HG03520 (cell line): ENCODE data around the gene CNN3.

Experiments
- ATAC-seq: cut with Tn5 transposase; IDR thresholded peaks from one replicate; pipeline ENCODE4 v1.9.1; 2021; ENCODE audit warnings: mild to moderate bottlenecking, moderate library complexity; ENCODE audit not compliant: unreplicated experiment

The CNN3 gene

GRCh38 chr1:94926915-94927404, at the start of gene CNN3:
TSS of gene CNN3 (minus strand) at chr1:94927110. CDS start at chr1:94926894, 216 bp downstream.
- ATAC-seq = peak; percentile 86

DNA sequence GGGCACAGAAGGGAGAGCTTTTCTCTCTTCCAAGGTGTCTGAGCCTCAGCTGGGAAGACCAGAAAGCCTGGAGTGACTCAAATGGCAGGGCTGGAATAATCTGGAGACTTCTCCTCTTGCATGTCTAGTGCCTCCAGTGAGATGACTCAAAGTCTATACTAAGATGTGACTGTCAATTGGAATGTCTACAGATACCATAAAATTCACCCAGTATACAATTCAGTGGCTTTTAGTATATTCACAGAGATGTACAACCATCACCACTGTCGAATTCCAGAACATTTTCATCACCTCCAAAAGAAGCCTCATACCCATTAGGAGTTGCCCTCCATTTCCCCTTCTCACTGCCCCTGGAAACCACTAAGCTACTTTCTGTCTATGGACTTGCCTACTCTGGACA, 47.9 kb upstream of the CNN3 start:
- ATAC-seq = no peak

GRCh38 chr1:94974241-94974640, 47.3 kb upstream of the CNN3 start:
- no peak for ATAC-seq

- no peak for ATAC-seq
Measured at GRCh38 chr1:94973309-94973922, 46.5 kb upstream of the CNN3 start.

- no peak for ATAC-seq
Measured at GRCh38 chr1:94971491-94971924, 44.6 kb upstream of the CNN3 start.

- ATAC-seq = no peak
Measured at GRCh38 chr1:94970783-94971182, 43.9 kb upstream of the CNN3 start.

DNA sequence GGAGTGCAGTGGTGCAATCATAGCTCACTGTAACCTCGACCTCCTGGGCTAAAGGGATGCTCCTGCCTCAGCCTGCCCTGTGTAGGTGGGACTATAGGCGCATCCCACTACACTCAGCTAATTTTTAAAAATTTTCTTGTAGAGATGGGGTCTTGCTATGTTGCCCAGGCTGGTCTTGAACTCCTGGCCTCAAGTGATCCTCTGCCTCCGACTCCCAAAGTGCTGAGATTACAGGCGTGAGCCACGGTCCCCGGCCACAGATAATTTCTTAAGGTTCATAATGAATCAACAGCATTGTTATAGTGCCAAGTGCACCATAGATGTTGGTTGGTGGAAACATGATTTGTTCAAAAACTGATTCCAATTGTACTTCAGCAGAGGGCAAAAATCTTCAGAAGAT, 42.2 kb upstream of the CNN3 start:
- ATAC-seq = no peak

DNA sequence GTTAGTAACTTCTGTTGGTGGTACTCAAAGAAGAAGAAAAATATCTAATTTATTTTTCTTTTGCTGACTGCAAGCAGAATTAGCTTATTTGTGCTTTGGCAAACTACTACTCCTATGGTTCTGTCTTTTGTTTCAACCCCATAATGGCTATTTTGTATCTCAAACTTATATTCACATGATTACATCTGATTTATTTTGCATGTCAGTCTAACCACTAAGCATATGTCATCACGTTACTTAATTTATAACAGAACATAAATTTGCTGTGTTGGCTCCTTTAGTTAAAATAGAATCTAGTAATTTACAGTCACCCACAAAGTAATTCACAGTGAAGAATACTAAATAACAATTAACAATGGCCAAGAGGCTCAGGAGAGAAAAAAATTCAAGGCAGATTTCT, 39.1 kb upstream of the CNN3 start:
- ATAC-seq = no peak

DNA sequence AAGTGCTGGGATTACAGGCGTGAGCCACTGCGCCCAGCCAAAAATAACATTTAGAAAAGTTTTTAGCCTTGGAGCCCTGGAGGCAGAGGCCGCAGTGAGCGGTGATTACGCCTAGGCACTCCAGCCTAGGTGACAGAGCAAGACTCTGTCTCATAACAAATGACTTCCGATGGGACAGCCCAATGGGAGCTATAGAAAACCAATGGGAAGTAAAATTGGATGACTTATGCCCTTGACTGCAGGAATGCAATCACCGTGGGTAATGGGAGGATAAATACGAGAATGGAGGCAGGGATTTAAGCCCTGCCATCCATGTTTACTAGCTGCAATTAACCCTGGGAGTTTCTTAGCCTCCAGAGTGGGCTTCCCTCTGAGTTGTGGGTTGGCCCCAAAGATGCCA, 37.0 kb upstream of the CNN3 start:
- no peak for ATAC-seq

GRCh38 chr1:94962409-94963265, 35.7 kb upstream of the CNN3 start:
- ATAC-seq = peak; percentile 94

DNA sequence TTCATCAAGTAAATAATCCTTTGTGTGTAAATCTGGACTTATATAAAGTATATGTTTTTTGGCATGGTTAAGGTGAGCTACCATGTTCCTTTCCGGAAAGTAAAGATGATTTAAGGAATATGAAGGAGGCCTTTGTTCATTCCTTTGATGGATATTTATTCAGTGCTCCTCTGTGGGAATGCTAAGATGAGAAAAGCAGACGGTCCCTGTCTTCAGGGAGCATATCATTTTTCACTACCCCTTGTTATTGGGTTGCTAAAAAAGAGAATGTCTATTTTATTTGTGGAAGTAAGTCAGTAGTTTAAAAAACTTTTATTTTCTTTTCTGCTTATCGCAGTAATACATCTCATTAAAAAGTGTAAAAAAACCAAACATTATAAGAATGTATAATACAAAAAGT, 35.1 kb upstream of the CNN3 start:
- ATAC-seq = no peak

DNA sequence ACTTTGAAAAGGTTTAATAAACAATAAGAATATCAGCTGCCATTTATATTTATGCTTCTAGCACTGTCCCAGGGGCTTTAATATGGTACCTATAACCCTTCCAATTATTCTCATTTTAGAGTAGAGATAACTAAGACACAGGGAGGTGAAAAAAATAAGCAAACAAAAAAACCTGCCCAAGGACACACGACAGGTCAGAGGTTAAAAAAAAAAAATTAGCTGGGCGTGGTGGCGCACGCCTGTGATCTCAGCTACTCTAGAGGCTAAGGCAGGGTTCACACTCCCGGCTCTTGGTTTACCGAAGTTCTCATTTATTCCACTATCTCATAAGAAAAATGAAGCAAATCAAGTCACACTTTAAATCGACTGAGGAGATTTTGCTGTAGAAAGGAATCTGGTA, 34.7 kb upstream of the CNN3 start:
- no peak for ATAC-seq

- no peak for ATAC-seq
Measured at GRCh38 chr1:94958081-94958480, 31.2 kb upstream of the CNN3 start.

GRCh38 chr1:94955767-94956632, 29.1 kb upstream of the CNN3 start:
- no peak for ATAC-seq

- no peak for ATAC-seq
Measured at GRCh38 chr1:94954263-94955220, 27.6 kb upstream of the CNN3 start.

DNA sequence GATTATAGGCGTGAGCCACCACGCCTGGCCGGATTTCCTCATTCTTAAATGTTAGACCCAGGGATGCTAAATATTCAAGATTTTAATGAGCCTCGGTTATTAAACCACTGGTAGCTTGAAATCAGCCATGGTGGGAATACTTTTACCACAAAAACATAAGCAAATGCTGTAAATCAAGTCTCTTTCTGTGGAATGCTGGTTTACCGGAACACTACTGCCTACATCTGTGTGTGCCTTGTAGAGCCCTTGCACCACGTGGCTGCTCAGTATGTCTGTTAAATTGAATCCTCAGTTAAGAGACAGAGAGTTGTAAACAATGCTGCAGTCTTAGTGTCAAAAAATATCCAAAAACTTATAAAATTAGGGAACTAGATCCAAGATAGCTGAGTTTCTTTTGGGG, 26.8 kb upstream of the CNN3 start:
- no peak for ATAC-seq

DNA sequence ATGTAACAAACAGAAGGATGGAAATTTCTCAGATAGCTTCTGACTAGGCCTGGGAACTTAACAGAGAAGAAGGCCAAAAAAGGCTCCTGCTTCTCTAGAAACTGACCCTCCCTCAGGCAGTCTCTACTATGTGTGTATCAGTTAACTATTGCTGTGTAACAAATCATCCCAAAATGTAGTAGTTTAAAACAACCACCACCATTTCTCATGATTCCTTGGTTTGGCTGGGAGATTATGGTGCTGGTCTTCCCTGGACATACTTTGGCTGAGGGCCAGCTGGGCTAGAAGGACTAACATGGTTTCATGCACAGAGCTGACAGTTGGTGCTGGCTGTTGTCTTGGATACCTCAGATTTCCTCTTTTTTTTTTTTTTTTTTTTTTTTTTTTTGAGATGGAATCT, 26.2 kb upstream of the CNN3 start:
- ATAC-seq = no peak

DNA sequence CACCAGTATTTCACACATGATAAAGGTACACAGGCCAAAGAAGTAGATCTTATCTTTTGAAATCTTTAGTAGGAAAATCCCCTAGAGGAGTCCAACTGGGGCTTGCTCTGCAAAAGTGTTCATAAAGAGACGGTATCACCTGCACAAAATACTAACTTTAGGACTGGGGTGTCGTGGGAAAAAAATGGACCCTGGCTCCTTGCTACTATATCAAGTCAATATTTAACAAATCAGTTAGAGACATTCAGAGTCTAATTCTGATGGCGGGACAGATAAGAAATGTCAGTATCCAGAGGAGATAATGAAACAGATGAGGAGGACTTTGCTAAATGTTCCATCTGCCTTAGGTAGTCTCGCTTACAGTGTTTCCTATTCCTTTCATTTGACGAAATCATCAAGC, 25.6 kb upstream of the CNN3 start:
- no peak for ATAC-seq

- no peak for ATAC-seq
Measured at GRCh38 chr1:94951509-94952208, 24.7 kb upstream of the CNN3 start.

DNA sequence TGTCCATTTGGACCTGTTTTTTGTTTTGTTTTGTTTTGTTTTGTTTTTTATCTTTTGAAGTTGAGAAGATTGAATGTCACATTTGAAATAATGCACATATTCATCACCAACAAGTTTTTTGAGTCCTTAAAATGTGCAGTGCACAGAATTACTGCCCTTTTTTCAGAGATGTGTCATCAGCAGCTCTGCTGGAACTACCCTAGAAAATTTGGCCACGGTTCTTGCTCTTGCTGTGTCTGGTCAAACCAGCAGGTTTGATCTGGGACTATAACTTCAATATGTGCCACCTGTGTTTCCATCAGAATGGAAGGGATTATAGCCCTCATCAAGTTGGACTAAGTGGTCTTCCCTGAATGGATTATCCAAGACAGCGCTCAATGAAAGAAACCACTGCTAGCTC, 24.1 kb upstream of the CNN3 start:
- ATAC-seq = no peak
